Right lobe of liver (tissue), 4 donors: ENCODE measurements around the gene BIRC2.

Experiments
- CTCF ChIP-seq, 4 donors: fragments of 200-600 bp in 3 of 4; fragments of 450-650 bp in 1 of 4; IDR thresholded peaks; one replicate each; pipeline versions ENCODE4 v1.5.1 to v1.8.0; 2016 to 2022; ENCODE audit warnings: antibody characterized with exemption in 4 of 4, mild to moderate bottlenecking in 2 of 4
- POLR2A ChIP-seq: fragments of 450-650 bp; IDR thresholded peaks from one replicate; pipeline ENCODE4 v1.6.1; 2017; ENCODE audit warnings: antibody characterized with exemption, mild to moderate bottlenecking
- donor health status: DM: no; HTN: no; CAD: no.
- donor health status: DM: no; HTN: no; CAD: no.
- donor health status: DM: no; HTN: yes; CAD: no.

- TF ChIP-seq CTCF (IDR thresholded peaks at IDR 0.05) (no peak), POLR2A (no peak)
Observed at GRCh38 chr11:102368472-102368871, 21.5 kb downstream of the BIRC2 start.
